ENCODE measurements around the gene PDZK1. TPM values are rescaled to one million over a fixed set of nuclear protein-coding genes. Genes with fewer than 3 reads are reported as not detected.
"Not testable (repeated sequence)": the region's sequence is repeated elsewhere in the genome, so short reads cannot be mapped to it uniquely, and the experiment has no call there.

The PDZK1 gene
- total RNA-seq, 2 experiments from 2014 or later = 0.12 TPM; not detected in 1

- DNase-seq (no peak), ATAC-seq (peak; percentile 3)
- Mint-ChIP-seq H3K4me3 (peak overlapping the region; percentile 70), H3K4me1 (peaks cover 55% of the 10 kb centered on the region), H3K36me3 (no peaks in the 10 kb centered on the region), H3K27me3 (peaks cover 11% of the 10 kb centered on the region), H3K27ac (peak overlapping the region; percentile 81), H3K9me3 (ENCODE audit: low read depth) (no peaks in the 10 kb centered on the region)
- CTCF ChIA-PET = interaction anchor here (0.6 to 2.9 kb wide), 15 partner anchors 9 to 127 kb away, joined by 3 to 15 read pairs (median 4); no protein-coding TSS in a partner anchor
Observed at GRCh38 chr1:145720556-145720877, 13.3 kb upstream of the PDZK1 start.

DNA sequence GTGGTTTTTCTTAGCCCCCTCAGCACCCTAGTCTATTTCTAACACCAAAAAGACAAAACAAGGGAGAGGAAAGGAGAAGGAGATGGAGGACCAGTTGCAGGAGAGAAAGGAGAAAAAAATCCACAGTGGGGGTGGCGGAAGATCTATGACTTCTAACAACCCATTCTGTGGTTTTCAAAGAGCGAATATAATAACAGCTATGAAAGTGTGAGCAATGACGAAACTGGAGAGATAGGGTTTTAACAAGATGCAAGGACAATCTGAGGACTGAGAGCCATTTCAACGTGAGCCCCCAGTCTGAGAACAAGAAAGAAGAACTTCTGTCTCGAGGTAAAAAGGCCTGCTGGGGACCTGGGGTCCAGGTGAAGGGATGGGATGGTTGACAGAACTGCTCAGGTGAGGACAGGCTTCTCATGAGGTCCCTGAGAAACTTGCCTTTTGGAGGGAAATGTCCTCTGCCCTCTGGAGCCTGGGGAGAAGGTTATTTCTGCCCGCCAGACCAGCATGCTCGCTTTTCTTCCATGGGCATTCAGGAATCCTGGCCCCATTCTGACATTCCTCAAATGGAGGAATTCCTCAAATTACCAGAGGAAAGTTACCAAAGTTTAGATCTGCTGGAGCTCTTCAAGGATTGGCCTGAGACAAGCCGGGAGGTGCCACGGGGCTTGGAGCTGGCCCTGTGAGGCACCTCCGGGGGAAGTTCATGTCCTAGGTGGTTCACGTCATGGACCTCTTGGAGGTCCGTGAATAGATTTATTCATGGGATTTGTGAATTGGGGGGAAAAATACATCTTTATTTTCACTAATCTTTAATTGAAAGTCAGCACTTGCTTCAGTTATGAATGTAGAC, 12.3 kb upstream of the PDZK1 start, which contains the start of gene CD160:
TSS of gene CD160 (plus strand) at position 270 of the 850 bp plus-strand sequence. CDS start 8,829 bp downstream, outside the sequence.
- Mint-ChIP-seq H3K4me1 (peaks cover 57% of the 10 kb centered on the region), H3K27ac (peak within 1 kb of the TSS; percentile 81), H3K4me3 (peak within 1 kb of the TSS; percentile 70), H3K9me3 (ENCODE audit: low read depth) (no peaks in the 10 kb centered on the region), H3K36me3 (no peaks in the 10 kb centered on the region), H3K27me3 (peaks cover 11% of the 10 kb centered on the region)
- CTCF ChIA-PET = interaction anchor here (0.8 to 2.9 kb wide), 10 partner anchors 8 to 40 kb away, joined by 3 to 15 read pairs (median 4); no protein-coding TSS in a partner anchor
- peak; percentile 22 for ATAC-seq
- peak; percentile 46 for DNase-seq

DNA sequence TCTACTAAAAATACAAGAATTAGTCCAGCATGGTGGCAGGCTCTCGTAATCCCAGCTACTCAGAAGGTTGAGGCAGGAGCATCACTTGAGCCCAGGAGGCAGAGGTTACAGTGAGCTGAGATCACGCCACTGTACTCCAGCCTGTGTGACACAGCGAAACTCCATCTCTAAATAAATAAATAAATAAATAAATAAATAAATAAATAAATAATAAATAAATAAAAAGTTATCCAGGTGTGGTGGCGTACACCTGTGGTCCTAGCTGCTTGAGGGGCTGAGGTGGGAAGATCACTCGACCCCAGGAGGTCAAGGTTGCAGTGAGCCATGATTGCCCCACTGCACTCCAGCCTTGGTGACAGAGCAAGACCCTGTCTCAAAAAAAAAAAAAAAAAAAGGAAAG, 11.3 kb upstream of the PDZK1 start:
- not testable (repeated sequence) for H3K36me3 Mint-ChIP-seq; H3K4me3 Mint-ChIP-seq; ATAC-seq; H3K27ac Mint-ChIP-seq; H3K9me3 Mint-ChIP-seq (ENCODE audit: low read depth); DNase-seq
- H3K27me3 Mint-ChIP-seq = peaks cover 11% of the 10 kb centered on the region
- peaks cover 57% of the 10 kb centered on the region for H3K4me1 Mint-ChIP-seq
- CTCF ChIA-PET = interaction anchor here (0.7 to 1.5 kb wide), 2 partner anchors 30 to 289 kb away, joined by 3 to 5 read pairs; no protein-coding TSS in a partner anchor

DNA sequence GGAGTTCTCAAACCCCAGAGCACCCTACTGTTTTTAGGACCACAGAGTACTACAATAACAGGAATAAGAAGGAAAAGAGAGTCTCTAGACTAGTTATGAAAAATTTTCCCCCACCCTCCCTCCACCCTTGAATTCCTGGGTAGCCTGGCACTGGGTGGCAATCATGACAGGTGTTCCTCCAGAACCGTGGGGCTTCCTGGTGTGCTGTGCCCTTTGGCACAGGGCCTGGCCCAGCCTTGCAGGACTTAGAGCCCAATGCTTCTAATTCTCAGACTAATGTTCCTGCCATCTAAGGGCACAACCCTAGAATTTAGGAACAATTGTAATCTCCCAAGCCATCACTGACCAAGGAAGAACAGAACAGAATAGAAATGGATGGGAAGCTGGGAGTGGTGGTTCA, 10.7 kb upstream of the PDZK1 start:
- Mint-ChIP-seq H3K27ac (peak overlapping the region; percentile 47), H3K4me1 (peaks cover 57% of the 10 kb centered on the region), H3K36me3 (no peaks in the 10 kb centered on the region), H3K9me3 (ENCODE audit: low read depth) (no peaks in the 10 kb centered on the region), H3K27me3 (peaks cover 10% of the 10 kb centered on the region), H3K4me3 (no peak overlapping the region)
- CTCF ChIA-PET = interaction anchor here (1.4 to 1.5 kb wide), 2 partner anchors 15 to 29 kb away, joined by 5 read pairs; no protein-coding TSS in a partner anchor
- ATAC-seq = no peak
- DNase-seq = no peak

- ATAC-seq = peak; percentile 29
- CTCF ChIA-PET = interaction anchor here (0.6 to 1.4 kb wide), 3 partner anchors 14 to 109 kb away, joined by 3 to 5 read pairs (median 3); no protein-coding TSS in a partner anchor
- H3K27ac Mint-ChIP-seq = peak overlapping the region; percentile 86
Observed at GRCh38 chr1:145716641-145717345, 9.6 kb upstream of the PDZK1 start.

GRCh38 chr1:145714524-145715111, 7.5 kb upstream of the PDZK1 start:
- DNase-seq (no peak), ATAC-seq (no peak)
- CTCF ChIA-PET = no interaction called here
- Mint-ChIP-seq H3K36me3 (no peaks in the 10 kb centered on the region), H3K27me3 (peaks cover 4% of the 10 kb centered on the region), H3K4me3 (no peak overlapping the region), H3K9me3 (ENCODE audit: low read depth) (no peaks in the 10 kb centered on the region), H3K27ac (no peak overlapping the region), H3K4me1 (peaks cover 36% of the 10 kb centered on the region)

More at GRCh38 chr1:145716641-145717345, 9.6 kb upstream of the PDZK1 start:
- H3K4me3 Mint-ChIP-seq = no peak overlapping the region
- H3K4me1 Mint-ChIP-seq = peaks cover 53% of the 10 kb centered on the region
- peak; percentile 62 for DNase-seq
- no peaks in the 10 kb centered on the region for H3K36me3 Mint-ChIP-seq
- H3K27me3 Mint-ChIP-seq = peaks cover 6% of the 10 kb centered on the region
- H3K9me3 Mint-ChIP-seq (ENCODE audit: low read depth) = no peaks in the 10 kb centered on the region

GRCh38 chr1:145711213-145711651, 4.1 kb upstream of the PDZK1 start:
- ATAC-seq (no peak), DNase-seq (no peak)
- H3K27ac Mint-ChIP-seq = no peak overlapping the region
- no peaks in the 10 kb centered on the region for H3K9me3 Mint-ChIP-seq (ENCODE audit: low read depth)
- H3K36me3 Mint-ChIP-seq = no peaks in the 10 kb centered on the region
- H3K27me3 Mint-ChIP-seq = peaks cover 4% of the 10 kb centered on the region
- H3K4me3 Mint-ChIP-seq = no peak overlapping the region
- H3K4me1 Mint-ChIP-seq = peaks cover 7% of the 10 kb centered on the region
- CTCF ChIA-PET = interaction anchor here (1.0 kb wide), 1 partner anchor 9 kb away, joined by 3 read pairs; no protein-coding TSS in a partner anchor

DNA sequence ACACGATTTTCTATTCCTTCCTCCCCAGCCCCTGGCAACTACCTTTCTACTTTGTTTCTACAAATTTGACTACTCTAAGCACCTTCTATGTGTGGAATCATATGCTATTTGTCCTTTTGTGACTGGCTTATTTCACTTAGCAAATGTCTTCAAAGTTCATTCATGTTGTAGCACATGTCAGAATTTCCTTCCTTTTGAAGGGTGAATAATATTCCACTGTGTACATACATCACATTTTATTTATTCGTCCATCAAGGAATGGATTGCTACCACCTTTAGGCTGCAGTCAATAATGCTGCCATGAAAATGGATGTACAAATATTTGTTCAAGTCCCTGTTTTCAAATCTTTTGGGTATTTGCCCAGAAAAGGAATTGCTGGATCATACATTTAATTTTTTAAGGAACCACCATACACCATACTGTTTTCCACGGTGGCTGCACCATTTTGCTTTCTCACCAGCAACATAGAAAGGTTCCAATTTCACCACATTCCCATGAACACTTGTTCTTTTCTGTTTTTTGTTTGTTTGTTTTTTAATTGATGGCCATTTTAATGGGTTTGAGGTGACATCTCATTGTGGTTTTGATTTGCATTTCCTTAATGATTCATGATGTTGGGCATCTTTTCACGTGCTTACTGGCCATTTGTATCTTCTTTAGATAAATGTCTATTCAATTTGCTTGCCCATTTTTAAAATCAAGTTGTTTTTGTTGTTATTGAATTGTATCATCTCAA, 3.3 kb upstream of the PDZK1 start:
- H3K4me3 Mint-ChIP-seq = no peak overlapping the region
- CTCF ChIA-PET = interaction anchor here (1.1 kb wide), 1 partner anchor 10 kb away, joined by 4 read pairs; no protein-coding TSS in a partner anchor
- DNase-seq (no peak), ATAC-seq (no peak)
- H3K36me3 Mint-ChIP-seq = no peaks in the 10 kb centered on the region
- H3K9me3 Mint-ChIP-seq (ENCODE audit: low read depth) = no peaks in the 10 kb centered on the region
- H3K4me1 Mint-ChIP-seq = peaks cover 4% of the 10 kb centered on the region
- H3K27me3 Mint-ChIP-seq = peaks cover 4% of the 10 kb centered on the region
- H3K27ac Mint-ChIP-seq = no peak overlapping the region

- Mint-ChIP-seq H3K36me3 (no peaks in the 10 kb centered on the region), H3K4me3 (no peak overlapping the region), H3K4me1 (peaks cover 3% of the 10 kb centered on the region), H3K27ac (no peak overlapping the region), H3K27me3 (peaks cover 7% of the 10 kb centered on the region), H3K9me3 (ENCODE audit: low read depth) (no peaks in the 10 kb centered on the region)
- DNase-seq (no peak), ATAC-seq (no peak)
- CTCF ChIA-PET = interaction anchor here (1.0 kb wide), 1 partner anchor 14 kb away, joined by 3 read pairs; no protein-coding TSS in a partner anchor
Observed at GRCh38 chr1:145708063-145708462, 895 bp upstream of the PDZK1 start.

DNA sequence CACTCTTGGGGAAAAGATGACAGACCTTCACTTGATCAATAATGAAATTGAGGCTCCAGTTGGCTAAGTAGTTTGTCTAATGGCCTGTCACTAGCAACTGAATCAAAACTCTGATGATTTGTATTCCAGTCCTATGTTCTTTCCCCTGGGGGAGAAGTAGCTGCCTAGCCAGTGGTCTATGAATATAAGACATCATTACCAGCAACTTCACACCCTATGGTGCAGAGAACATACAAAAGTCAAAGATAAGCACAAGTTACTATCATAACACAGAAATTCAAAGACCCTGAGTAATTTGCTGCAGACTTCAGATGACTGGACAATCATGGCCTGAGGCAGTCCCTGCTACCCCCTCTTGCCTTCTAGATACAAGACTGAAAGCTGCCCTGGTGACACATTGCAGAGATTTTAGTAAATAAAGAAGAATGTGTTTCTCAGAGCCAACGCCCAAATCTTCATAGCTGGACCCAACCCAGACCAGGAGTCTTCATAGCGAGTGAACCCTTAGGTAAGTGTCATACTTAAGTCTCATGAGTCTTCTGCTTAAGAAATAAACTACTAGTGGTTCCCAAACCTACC, 993 bp downstream of the PDZK1 start:
- peaks cover 3% of the 10 kb centered on the region for H3K4me1 Mint-ChIP-seq
- H3K27ac Mint-ChIP-seq = no peak overlapping the region
- peaks cover 8% of the 10 kb centered on the region for H3K27me3 Mint-ChIP-seq
- DNase-seq (no peak), ATAC-seq (no peak)
- H3K4me3 Mint-ChIP-seq = no peak overlapping the region
- no peaks in the 10 kb centered on the region for H3K9me3 Mint-ChIP-seq (ENCODE audit: low read depth)
- no peaks in the 10 kb centered on the region for H3K36me3 Mint-ChIP-seq
- CTCF ChIA-PET = no interaction called here

DNA sequence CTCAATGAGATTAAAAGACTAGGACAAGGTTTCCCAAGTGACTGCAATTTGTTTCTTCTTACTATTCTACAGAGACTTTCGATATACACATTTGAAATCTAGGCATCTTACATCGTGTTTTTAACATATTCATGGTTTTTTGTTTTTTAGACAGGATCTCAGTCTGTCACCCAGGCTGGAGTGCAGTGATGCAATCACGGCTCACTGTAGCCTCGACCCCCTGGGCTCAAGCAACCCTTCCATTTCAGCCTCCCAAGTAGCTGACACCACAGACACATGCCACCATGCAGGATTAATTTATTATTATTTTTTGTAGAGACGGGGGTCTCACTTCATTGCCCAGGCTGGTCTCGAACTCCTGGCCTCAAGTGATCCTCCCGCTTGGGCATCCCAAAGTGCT, 1.5 kb downstream of the PDZK1 start:
- ATAC-seq (no peak), DNase-seq (no peak)
- peaks cover 10% of the 10 kb centered on the region for H3K27me3 Mint-ChIP-seq
- H3K36me3 Mint-ChIP-seq = no peaks in the 10 kb centered on the region
- H3K9me3 Mint-ChIP-seq (ENCODE audit: low read depth) = no peaks in the 10 kb centered on the region
- H3K27ac Mint-ChIP-seq = no peak overlapping the region
- H3K4me3 Mint-ChIP-seq = no peak overlapping the region
- H3K4me1 Mint-ChIP-seq = peaks cover 3% of the 10 kb centered on the region
- CTCF ChIA-PET = interaction anchor here (2.4 kb wide), 1 partner anchor 16 kb away, joined by 8 read pairs; no protein-coding TSS in a partner anchor

- DNase-seq = no peak
- H3K4me1 Mint-ChIP-seq = no peaks in the 10 kb centered on the region
- no peaks in the 10 kb centered on the region for H3K36me3 Mint-ChIP-seq
- no peak for ATAC-seq
- no peak overlapping the region for H3K27ac Mint-ChIP-seq
- no peak overlapping the region for H3K4me3 Mint-ChIP-seq
- CTCF ChIA-PET = interaction anchor here (0.7 to 3.0 kb wide), 4 partner anchors 10 to 17 kb away, joined by 3 to 9 read pairs (median 4); partner anchors contain the start of gene CD160
- H3K9me3 Mint-ChIP-seq (ENCODE audit: low read depth) = no peaks in the 10 kb centered on the region
- H3K27me3 Mint-ChIP-seq = peaks cover 12% of the 10 kb centered on the region
Observed at GRCh38 chr1:145702826-145703225, 4.3 kb downstream of the PDZK1 start.

Data from activated CD8-positive, alpha-beta memory T cell treated with anti-CD3 and anti-CD28 coated beads, Interleukin-2, amount 10 ng/mL, durations not matched to agents 7 days and 5 days (primary cell).